Peyer's patch (tissue), 4 donors: Measurements from ENCODE around the gene WDR1.

ENCODE experiments used
- CTCF ChIP-seq, 6 experiments: fragments of 450-650 bp in 4 of 6; fragments of 200-600 bp in 2 of 6; sonication (generic) in 1 of 6; IDR thresholded peaks; one replicate each; pipeline ENCODE4 v1.5.1; 2017 to 2019; ENCODE audit warnings: antibody characterized with exemption in 6 of 6, mild to moderate bottlenecking in 3 of 6, moderate library complexity in 1 of 6
- POLR2A ChIP-seq, 2 donors: fragments of 450-650 bp; IDR thresholded peaks; one replicate each; pipeline ENCODE4 v1.5.1; 2017; ENCODE audit warnings: antibody characterized with exemption in 2 of 2, mild to moderate bottlenecking in 2 of 2, moderate library complexity in 2 of 2

- TF ChIP-seq CTCF (IDR thresholded peaks at IDR 0.05): no peak
- TF ChIP-seq POLR2A (IDR thresholded peaks at IDR 0.05): no peak
These were observed 5.1 kb upstream of the WDR1 start for GRCh38 chr4:10121568-10122208.
